GM19372 (cell line): ENCODE data around the gene ZC3H12D.
"Not testable (repeated sequence)": the region's sequence is repeated elsewhere in the genome, so short reads cannot be mapped to it uniquely, and the experiment has no call there.

ENCODE experiments used
- ATAC-seq: cut with Tn5 transposase; IDR thresholded peaks from one replicate; pipeline ENCODE4 v1.9.1; 2021; ENCODE audit warnings: mild to moderate bottlenecking, low read depth, moderate library complexity; ENCODE audit not compliant: unreplicated experiment

The ZC3H12D gene

DNA sequence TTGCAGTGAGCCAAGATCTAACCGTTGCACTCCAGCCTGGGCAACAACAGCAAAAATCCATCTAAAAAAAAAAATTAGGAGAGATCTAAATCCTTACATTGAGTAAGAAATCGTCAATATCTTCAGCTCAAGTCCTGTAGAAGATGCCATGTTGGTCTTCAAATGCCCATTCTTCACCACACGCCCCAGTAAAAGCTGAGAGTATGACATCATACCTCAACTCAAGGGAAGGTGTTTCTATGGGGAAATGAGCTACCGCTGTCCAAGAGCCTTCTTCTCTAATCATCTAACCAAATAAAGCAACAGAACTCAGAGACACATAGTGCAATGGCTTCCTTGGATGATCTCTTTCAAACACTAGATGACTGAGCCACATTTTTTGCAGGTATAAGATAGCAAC lies 2.5 kb upstream of the ZC3H12D start:
- no peak for ATAC-seq

DNA sequence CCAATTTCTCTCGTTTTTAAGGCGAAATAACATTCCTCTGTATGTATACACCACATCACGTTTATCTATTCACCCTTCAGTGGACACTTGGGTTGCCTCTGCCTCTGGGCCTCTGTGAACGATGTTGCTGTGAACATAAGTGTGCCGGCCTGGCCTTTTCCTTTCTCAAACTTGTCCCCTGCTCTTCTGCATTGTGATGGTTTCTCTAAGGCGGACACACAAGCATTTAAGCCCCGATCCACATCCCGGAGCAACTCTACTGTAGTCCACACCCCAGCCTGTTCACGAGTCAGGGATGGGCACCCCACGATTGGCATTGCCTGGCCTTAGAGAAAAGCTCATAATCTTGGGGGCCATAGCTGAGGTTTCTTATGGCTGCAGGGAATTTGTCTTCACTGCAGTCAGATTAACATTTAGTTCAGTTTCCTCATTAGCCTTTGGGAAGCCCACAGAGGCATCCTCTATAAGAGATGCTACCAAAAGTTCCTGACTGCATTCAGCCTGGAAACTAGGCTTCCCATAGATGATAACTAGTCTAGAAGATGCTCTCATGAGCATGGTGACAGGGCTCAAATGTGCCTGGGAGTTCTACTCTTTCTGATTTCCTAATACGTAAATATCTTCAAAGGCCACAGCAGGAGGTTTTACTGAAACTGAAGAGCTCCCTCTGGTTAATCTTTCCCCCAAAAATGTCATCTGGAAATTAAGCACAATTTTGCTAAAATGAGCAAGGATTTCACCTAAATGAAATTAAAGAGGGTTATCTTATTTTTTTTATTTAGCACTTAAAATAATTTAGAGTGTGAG lies 762 bp downstream of the ZC3H12D start:
- no peak for ATAC-seq

- ATAC-seq, result no peak
Measured at GRCh38 chr6:149483334-149483725, 1.5 kb downstream of the ZC3H12D start.

DNA sequence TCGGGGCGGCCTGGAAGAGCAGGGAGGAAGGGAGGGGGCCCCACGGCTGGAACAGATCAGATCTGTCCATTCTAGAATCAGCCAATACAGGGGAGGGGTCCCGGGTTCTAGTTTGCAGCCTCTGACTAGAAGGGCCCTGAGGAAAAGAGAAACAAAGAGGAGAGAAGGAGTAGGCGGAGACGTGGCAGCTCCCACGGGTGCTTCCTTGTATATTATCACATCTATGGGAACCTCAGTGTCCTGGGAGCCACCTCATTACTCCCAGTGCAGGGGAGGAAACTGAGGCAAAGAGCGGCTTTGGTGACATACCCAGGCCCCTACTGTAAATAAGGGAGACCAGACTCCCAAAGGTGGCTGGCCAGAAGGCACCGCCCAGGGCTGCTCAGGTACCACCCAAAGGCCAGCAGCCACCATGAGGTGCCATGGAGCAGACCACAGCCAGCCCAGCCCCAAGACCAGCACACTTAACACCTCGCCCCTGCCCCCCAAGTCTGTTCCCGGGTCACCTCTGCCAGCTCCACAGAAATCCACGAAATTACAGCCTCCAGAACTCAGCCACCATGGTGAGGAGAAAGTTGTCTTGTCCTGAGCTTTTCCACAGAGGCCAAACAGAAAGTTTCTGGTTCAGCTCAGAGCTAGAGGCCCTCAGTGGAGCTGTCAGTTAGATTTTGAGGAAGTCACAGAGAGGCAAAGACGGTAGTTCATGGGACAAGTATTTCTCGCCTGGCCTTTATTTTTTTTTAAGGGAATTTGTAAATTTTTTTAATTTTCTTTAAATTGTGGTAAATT lies 2.1 kb downstream of the ZC3H12D start:
- ATAC-seq, result no peak

GRCh38 chr6:149480502-149481280 lies 4.1 kb downstream of the ZC3H12D start:
- ATAC-seq, result no peak

GRCh38 chr6:149478631-149479314 lies 6.0 kb downstream of the ZC3H12D start:
- no peak for ATAC-seq

GRCh38 chr6:149477544-149477943 lies 7.3 kb downstream of the ZC3H12D start:
- no peak for ATAC-seq

DNA sequence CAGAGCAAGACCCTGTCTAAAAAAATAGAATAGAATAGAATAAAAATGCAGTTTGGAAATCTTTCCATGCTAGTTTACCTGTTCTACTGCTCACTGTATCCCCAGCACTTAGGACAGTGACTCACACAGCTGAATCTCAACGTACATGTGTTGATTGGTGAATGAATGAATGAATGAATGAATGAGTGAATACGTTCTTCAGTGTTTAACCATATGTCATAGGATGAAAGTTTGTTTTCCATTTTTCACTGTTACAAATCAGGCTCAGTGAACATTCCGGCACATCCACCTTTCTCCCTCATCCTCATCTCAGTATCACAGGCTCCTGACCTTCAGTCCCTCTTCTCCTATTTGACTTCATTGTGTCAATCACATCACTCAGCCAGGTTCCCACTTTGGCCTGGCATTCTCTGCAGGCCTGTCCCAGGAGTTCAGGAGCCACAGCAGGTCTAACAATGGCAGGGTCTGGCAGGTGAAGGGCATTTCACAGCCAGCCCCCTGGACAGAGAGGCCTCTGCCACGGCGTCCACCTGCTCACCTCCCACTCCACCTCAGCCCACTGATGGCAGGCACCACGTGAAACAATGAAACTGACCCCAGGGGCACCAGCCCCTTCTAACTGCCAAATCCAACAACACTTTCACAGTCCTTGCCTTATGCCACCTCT lies 7.9 kb downstream of the ZC3H12D start:
- no peak for ATAC-seq

- no peak for ATAC-seq
Measured at GRCh38 chr6:149474108-149474935, 10.5 kb downstream of the ZC3H12D start.

GRCh38 chr6:149473080-149474052 lies 11.4 kb downstream of the ZC3H12D start:
- no peak for ATAC-seq

DNA sequence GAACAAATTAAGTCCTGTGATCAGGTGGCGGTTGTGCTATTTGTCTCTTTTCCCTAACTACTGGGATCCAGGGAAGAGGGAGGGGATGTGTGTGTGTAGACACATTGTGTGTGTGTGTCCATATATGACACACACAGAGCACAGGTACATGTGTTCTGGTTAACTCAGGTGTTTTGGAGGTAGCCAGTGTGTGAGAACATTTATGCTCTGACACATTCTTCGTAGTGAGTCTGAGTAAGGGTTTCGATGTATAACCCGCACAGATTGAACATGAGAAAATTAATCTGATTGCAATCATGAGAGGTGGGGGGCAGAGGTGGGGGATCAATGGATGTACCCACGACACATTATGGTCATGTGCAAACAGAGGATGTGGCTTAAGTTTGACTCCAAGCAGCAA lies 12.6 kb downstream of the ZC3H12D start:
- ATAC-seq, result no peak

DNA sequence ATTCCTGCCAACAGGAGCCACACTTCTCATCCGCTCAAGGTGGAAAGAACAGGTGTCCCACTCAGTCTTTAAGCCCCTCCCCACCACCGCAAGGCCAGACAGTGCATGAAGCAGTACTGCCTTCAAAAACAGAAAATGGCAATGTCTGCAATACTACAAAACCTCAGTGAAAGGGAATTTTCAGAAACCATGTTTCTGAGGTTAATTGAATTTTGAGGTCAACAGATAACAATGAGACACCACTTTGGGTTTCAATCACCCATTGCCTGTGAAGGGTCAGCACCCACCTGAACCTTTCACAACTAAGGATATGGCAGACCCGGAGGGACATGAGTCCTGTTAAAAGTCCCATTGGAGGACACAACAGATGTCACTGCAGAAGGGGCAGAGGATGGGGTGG lies 13.0 kb downstream of the ZC3H12D start:
- no peak for ATAC-seq

DNA sequence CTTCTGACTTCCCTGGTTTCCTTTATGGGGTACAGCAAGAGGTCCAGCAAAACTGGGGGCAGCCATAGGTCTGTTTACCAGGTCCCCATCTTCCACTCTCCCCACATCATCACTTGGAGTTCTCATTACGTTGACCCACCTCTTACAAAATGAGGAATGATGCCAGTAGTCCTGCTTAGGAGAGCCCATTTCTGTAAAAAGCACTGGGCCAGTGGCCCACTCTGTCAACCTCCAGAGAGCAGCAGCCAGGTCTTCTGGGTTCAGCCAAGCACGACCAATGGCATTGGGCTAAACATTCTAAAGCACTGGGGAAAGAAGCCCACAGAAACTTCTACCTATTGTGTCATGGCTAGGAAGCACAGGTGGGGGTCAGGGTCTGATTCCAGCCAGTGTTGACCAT lies 13.9 kb downstream of the ZC3H12D start:
- ATAC-seq, result no peak

GRCh38 chr6:149468179-149468578 lies 16.6 kb downstream of the ZC3H12D start:
- ATAC-seq, result no peak

DNA sequence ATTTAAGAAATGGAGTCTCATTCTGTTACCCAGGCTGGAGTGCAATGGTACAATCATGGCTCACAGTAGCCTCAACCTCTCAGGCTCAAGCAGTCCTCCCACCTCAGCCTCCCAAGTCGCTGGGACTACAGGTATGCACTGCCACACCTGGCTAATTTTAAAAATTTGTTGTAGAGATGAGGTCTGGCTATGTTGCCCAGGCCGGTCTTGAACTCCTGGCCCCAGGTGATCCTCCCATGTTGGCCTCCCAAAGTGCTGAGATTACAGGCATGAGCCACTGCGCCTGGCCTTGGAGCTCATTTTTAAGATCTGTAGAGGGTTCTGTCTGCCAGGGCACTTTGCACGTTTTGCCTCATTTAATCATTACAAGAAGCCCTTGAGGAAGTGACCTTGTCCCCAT lies 17.5 kb downstream of the ZC3H12D start:
- ATAC-seq, result no peak

- ATAC-seq, result no peak
Measured at GRCh38 chr6:149464411-149464810, 20.4 kb downstream of the ZC3H12D start.

- ATAC-seq, result no peak
Measured at GRCh38 chr6:149463781-149464180, 21.0 kb downstream of the ZC3H12D start.

GRCh38 chr6:149462712-149463111 lies 22.1 kb downstream of the ZC3H12D start:
- not testable (repeated sequence) for ATAC-seq
